ENCODE results near the gene THEM5. TPM values are rescaled to one million over a fixed set of nuclear protein-coding genes. Genes with fewer than 3 reads are reported as not detected.

THEM5 gene
- polyA plus RNA-seq, 1 donor (not counting 4 experiments of a cell fraction or from before 2014, with no cell fraction given) = 0.18 TPM

DNA sequence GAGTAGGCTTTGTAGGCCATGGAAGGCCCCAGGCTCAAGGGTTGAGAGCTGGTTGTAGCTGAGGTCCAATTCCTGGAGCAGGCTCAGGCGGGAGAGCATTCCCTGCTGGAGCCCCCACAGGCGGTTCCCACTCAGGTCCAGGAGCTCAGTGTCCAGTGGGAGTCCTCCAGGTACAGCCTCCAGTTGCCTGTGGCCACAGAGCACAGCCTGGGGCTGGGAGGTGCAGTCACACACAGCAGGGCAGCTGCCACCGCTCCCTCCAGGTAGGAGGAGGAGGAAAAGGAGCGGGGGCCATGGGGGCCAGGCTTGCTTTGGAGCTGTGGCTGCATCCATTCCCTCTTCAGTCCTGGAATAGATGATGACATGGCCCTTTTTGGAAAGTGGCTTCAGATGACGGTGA is 51.1 kb downstream of the THEM5 start:
- FAIRE-seq = no peak

GRCh38 chr1:151801846-151802245 is 51.7 kb downstream of the THEM5 start:
- Histone ChIP-seq H3K27ac (ENCODE audit: control insufficient read depth, insufficient read depth, low read length) (no peak overlapping the region), H3K27me3 (ENCODE audit: control insufficient read depth, extremely low read depth, insufficient read depth, low read length) (peaks cover 43% of the 10 kb centered on the region), H3K36me3 (ENCODE audit: control insufficient read depth in 2 of 2, extremely low read depth in 1 of 2, insufficient read depth in 2 of 2, low read length in 2 of 2) (no peaks in the 10 kb centered on the region), H3K4me2 (ENCODE audit: control insufficient read depth, extremely low read depth, insufficient read depth, low read depth, low read length) (no peak overlapping the region), H3K4me3 (ENCODE audit: control insufficient read depth in 2 of 3, extremely low read depth in 1 of 3, insufficient read depth in 2 of 3, low read depth in 1 of 3, low read length in 3 of 3) (no peak overlapping the region), H3K9me3 (ENCODE audit: control insufficient read depth, low read depth, low read length) (no peaks in the 10 kb centered on the region), H3K9ac (ENCODE audit: control insufficient read depth, extremely low read depth, insufficient read depth, low read length) (no peak overlapping the region), H2AFZ (ENCODE audit: control insufficient read depth, low read length) (no peak overlapping the region), H3K79me2 (ENCODE audit: control insufficient read depth, insufficient read depth, low read length) (no peaks in the 10 kb centered on the region), H3K4me1 (ENCODE audit: control insufficient read depth, extremely low read depth, insufficient read depth, low read length) (peaks cover 8% of the 10 kb centered on the region), H3K9me1 (ENCODE audit: control insufficient read depth, extremely low read depth, insufficient read depth, low read length) (no peaks in the 10 kb centered on the region), H4K20me1 (ENCODE audit: control insufficient read depth, extremely low read depth, insufficient read depth, low read length) (no peaks in the 10 kb centered on the region)
- no peak for DNase-seq (ENCODE audit: low read depth, low spot score)
- TF ChIP-seq EZH2 (IDR thresholded peaks at IDR 0.05; ENCODE audit: low read length) = no peak
- no peak for TF ChIP-seq CTCF (optimal IDR thresholded peaks at IDR 0.05 in 1 of 3, IDR thresholded peaks at IDR 0.05 in 1 of 3, conservative IDR thresholded peaks at IDR 0.05 in 1 of 3; ENCODE audit: extremely low read depth in 1 of 3, insufficient read depth in 2 of 3, low read length in 3 of 3)
- dilution Hi-C loops (cut with MboI; ENCODE audit: extremely low pct_ligation_motif_present, low sequenced_read_pairs) = no loop called here
- no peak for FAIRE-seq

More for the DNA sequence above, 51.1 kb downstream of the THEM5 start:
- H3K9ac ChIP-seq (ENCODE audit: control insufficient read depth, extremely low read depth, insufficient read depth, low read length) = no peak overlapping the region
- H3K4me2 ChIP-seq (ENCODE audit: control insufficient read depth, extremely low read depth, insufficient read depth, low read depth, low read length) = no peak overlapping the region
- no peak overlapping the region for H3K27ac ChIP-seq (ENCODE audit: control insufficient read depth, insufficient read depth, low read length)
- no peaks in the 10 kb centered on the region for H3K36me3 ChIP-seq (ENCODE audit: control insufficient read depth in 2 of 2, extremely low read depth in 1 of 2, insufficient read depth in 2 of 2, low read length in 2 of 2)
- no peaks in the 10 kb centered on the region for H3K9me3 ChIP-seq (ENCODE audit: control insufficient read depth, low read depth, low read length)
- no peak overlapping the region for H2AFZ ChIP-seq (ENCODE audit: control insufficient read depth, low read length)
- no peak overlapping the region for H3K4me3 ChIP-seq (ENCODE audit: control insufficient read depth in 2 of 3, extremely low read depth in 1 of 3, insufficient read depth in 2 of 3, low read depth in 1 of 3, low read length in 3 of 3)
- no peaks in the 10 kb centered on the region for H3K9me1 ChIP-seq (ENCODE audit: control insufficient read depth, extremely low read depth, insufficient read depth, low read length)
- H3K79me2 ChIP-seq (ENCODE audit: control insufficient read depth, insufficient read depth, low read length) = no peaks in the 10 kb centered on the region
- no peaks in the 10 kb centered on the region for H4K20me1 ChIP-seq (ENCODE audit: control insufficient read depth, extremely low read depth, insufficient read depth, low read length)
- no peak for DNase-seq (ENCODE audit: low read depth, low spot score)
- TF ChIP-seq CTCF (optimal IDR thresholded peaks at IDR 0.05 in 1 of 3, IDR thresholded peaks at IDR 0.05 in 1 of 3, conservative IDR thresholded peaks at IDR 0.05 in 1 of 3; ENCODE audit: extremely low read depth in 1 of 3, insufficient read depth in 2 of 3, low read length in 3 of 3) = no peak
- TF ChIP-seq EZH2 (IDR thresholded peaks at IDR 0.05; ENCODE audit: low read length) = no peak
- H3K4me1 ChIP-seq (ENCODE audit: control insufficient read depth, extremely low read depth, insufficient read depth, low read length) = peaks cover 8% of the 10 kb centered on the region
- dilution Hi-C loops (cut with MboI; ENCODE audit: extremely low pct_ligation_motif_present, low sequenced_read_pairs) = no loop called here
- H3K27me3 ChIP-seq (ENCODE audit: control insufficient read depth, extremely low read depth, insufficient read depth, low read length) = peaks cover 48% of the 10 kb centered on the region
